Endothelial cell of umbilical vein (primary cell): ENCODE data around the gene GREB1.

ENCODE experiments used
- CTCF ChIP-seq, 2 donors: IDR thresholded peaks; 1 replicate in 1 of 2; 2 replicates in 1 of 2; pipeline ENCODE4 v1.5.1; 2011; ENCODE audit warnings: low read length in 2 of 2, mild to moderate bottlenecking in 2 of 2, moderate library complexity in 2 of 2, control low read depth in 1 of 2, inconsistent platforms in 1 of 2, low read depth in 1 of 2; ENCODE audit not compliant: insufficient read depth in 1 of 2; ENCODE audit errors: extremely low read depth in 1 of 2
- EZH2 ChIP-seq: IDR thresholded peaks from 2 replicates; pipeline ENCODE4 v1.6.1; 2012; ENCODE audit warnings: borderline replicate concordance, low read depth, mild to moderate bottlenecking, moderate library complexity, low read length, inconsistent platforms; ENCODE audit not compliant: severe bottlenecking
- FOS ChIP-seq: IDR thresholded peaks from 2 replicates; pipeline ENCODE4 v1.6.1; 2011; ENCODE audit warnings: mild to moderate bottlenecking, low read length, moderate library complexity, borderline replicate concordance; ENCODE audit not compliant: insufficient read depth
- GATA2 ChIP-seq: IDR thresholded peaks from 2 replicates; pipeline ENCODE4 v1.7.0; 2011; ENCODE audit warnings: low read depth, mild to moderate bottlenecking, moderate library complexity, mixed read lengths, low read length; ENCODE audit not compliant: insufficient read length, insufficient read depth
- JUN ChIP-seq: IDR thresholded peaks from 2 replicates; pipeline ENCODE4 v1.6.1; 2011; ENCODE audit warnings: borderline replicate concordance, low read depth; ENCODE audit not compliant: insufficient read length, insufficient read depth
- MAX ChIP-seq: IDR thresholded peaks from 2 replicates; pipeline ENCODE4 v1.6.1; 2011; ENCODE audit not compliant: insufficient read depth, insufficient read length
- POLR2A ChIP-seq: IDR thresholded peaks from 2 replicates; pipeline ENCODE4 v1.6.1; 2012; ENCODE audit warnings: low read depth, mild to moderate bottlenecking, control low read depth, low read length
- POLR2AphosphoS5 ChIP-seq: IDR thresholded peaks from 2 replicates; pipeline ENCODE4 v1.6.1; 2012; ENCODE audit warnings: low read depth, mild to moderate bottlenecking, control low read depth, low read length, moderate library complexity; ENCODE audit not compliant: insufficient read depth

- TF ChIP-seq CTCF (IDR thresholded peaks at IDR 0.05; ENCODE audit: extremely low read depth in 1 of 2, insufficient read depth in 1 of 2, low read depth in 1 of 2, low read length in 2 of 2): no peak
- no peak for TF ChIP-seq MAX
- TF ChIP-seq POLR2A: no peak
- no peak for TF ChIP-seq FOS
- TF ChIP-seq EZH2: no peak
- TF ChIP-seq GATA2: no peak
- TF ChIP-seq JUN: no peak
- TF ChIP-seq POLR2AphosphoS5: no peak
These were observed 22.4 kb downstream of the GREB1 start for GRCh38 chr2:11556101-11556806.
